Upper lobe of left lung (tissue), 6 donors: Measurements from ENCODE around the gene NOX5. TPM values are rescaled to one million over a fixed set of nuclear protein-coding genes. Genes with fewer than 3 reads are reported as not detected.

Experiments used
- ATAC-seq, 2 donors: fragments of 200-7000 bp; cut with Tn5 transposase; one replicate each; pipeline ENCODE4 v1.9.1; 2022; ENCODE audit warnings: mild to moderate bottlenecking in 2 of 2, moderate library complexity in 2 of 2; ENCODE audit not compliant: low FRiP score in 2 of 2
- DNase-seq, 2 donors: peaks; one replicate each; pipeline ENCODE4 v3.0.0-alpha.2; 2019 to 2020
- H3K27ac ChIP-seq, 4 donors: fragments of 200-600 bp; sonication (generic); one replicate each; pipeline ENCODE4 v1.5.1; 2016 to 2019
- H3K27me3 ChIP-seq, 4 donors: fragments of 200-600 bp; sonication (generic); one replicate each; pipeline ENCODE4 v1.5.1; 2017 to 2019
- H3K36me3 ChIP-seq, 4 donors: fragments of 200-600 bp; sonication (generic); one replicate each; pipeline ENCODE4 v1.5.1; 2016 to 2019
- H3K4me1 ChIP-seq, 4 donors: fragments of 200-600 bp; sonication (generic); one replicate each; pipeline ENCODE4 v1.5.1; 2018 to 2019
- H3K4me3 ChIP-seq, 4 donors: fragments of 200-600 bp; sonication (generic); one replicate each; pipeline ENCODE4 v1.5.1; 2017 to 2019; ENCODE audit warnings: mild to moderate bottlenecking in 2 of 4, moderate library complexity in 1 of 4
- H3K9me3 ChIP-seq, 4 donors: fragments of 200-600 bp; sonication (generic); one replicate each; pipeline ENCODE4 v1.5.1; 2018 to 2019
- CTCF ChIP-seq, 6 experiments: fragments of 450-650 bp in 4 of 6; fragments of 200-600 bp in 2 of 6; sonication (generic) in 2 of 6; IDR thresholded peaks; one replicate each; pipeline ENCODE4 v1.5.1; 2016 to 2019; ENCODE audit warnings: antibody characterized with exemption in 6 of 6
- EP300 ChIP-seq, 4 donors: sonication (generic); formaldehyde crosslinking; IDR thresholded peaks; one replicate each; pipeline ENCODE4 v1.5.1; 2017; ENCODE audit warnings: antibody characterized with exemption in 4 of 4, control low read depth in 2 of 4
- POLR2A ChIP-seq, 4 donors: fragments of 450-650 bp; IDR thresholded peaks; one replicate each; pipeline ENCODE4 v1.5.1; 2016 to 2017; ENCODE audit warnings: antibody characterized with exemption in 4 of 4, mild to moderate bottlenecking in 2 of 4
- POLR2AphosphoS5 ChIP-seq, 2 donors: sonication (generic); formaldehyde crosslinking; IDR thresholded peaks; one replicate each; pipeline ENCODE4 v1.5.1; 2017; ENCODE audit warnings: antibody characterized with exemption in 2 of 2
- WGBS, 2 donors: methylation state at CpG; one replicate each; pipeline ENCODE4 v1.1.5; 2017 to 2018; 5-methylcytosine and 5-hydroxymethylcytosine counted together
- total RNA-seq, 6 donors: library from RNA; depleted of rRNA in 4 of 6; stranded (reverse); fragments of >200 nt in 4 of 6; gene quantifications; one replicate each; pipeline versions ENCODE4 v1.1.0 to v1.2.1, GENCODE V29; 2016 to 2021
- donor health status: DM: no; HTN: no; CAD: no; lungs with moderate emphysema.
- donor health status: DM: no; HTN: yes; CAD: no; lungs with severe emphysema.

The NOX5 gene, protein sequence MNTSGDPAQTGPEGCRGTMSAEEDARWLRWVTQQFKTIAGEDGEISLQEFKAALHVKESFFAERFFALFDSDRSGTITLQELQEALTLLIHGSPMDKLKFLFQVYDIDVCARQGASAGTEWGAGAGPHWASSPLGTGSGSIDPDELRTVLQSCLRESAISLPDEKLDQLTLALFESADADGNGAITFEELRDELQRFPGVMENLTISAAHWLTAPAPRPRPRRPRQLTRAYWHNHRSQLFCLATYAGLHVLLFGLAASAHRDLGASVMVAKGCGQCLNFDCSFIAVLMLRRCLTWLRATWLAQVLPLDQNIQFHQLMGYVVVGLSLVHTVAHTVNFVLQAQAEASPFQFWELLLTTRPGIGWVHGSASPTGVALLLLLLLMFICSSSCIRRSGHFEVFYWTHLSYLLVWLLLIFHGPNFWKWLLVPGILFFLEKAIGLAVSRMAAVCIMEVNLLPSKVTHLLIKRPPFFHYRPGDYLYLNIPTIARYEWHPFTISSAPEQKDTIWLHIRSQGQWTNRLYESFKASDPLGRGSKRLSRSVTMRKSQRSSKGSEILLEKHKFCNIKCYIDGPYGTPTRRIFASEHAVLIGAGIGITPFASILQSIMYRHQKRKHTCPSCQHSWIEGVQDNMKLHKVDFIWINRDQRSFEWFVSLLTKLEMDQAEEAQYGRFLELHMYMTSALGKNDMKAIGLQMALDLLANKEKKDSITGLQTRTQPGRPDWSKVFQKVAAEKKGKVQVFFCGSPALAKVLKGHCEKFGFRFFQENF
- 1 to 10 TPM in 2 of 6 donors, under 1 TPM in 2, not detected in 2; 0.20 to 5.7 (median 1.4) TPM for total RNA-seq

DNA sequence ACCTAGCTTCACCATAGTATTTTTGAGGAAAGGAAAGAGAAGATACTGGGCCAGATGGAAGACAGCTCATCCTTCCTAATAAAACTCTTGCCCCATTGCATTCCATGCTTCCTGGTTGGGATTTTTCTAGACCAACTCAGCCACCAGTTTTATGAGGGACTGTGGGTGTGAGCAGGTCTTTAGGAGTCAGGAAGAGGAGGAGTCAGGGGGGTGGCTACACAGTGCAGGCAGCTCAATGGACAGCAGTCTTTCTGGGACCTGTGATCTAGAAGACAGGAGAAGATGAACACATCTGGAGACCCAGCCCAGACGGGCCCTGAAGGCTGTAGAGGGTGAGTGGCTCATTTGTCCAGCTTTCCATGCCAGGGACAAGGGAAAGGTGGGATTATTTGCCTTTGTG is at the start of gene NOX5:
NOX5 (plus strand) TSS at position 242 of the 400 bp plus-strand sequence; CDS start at position 283, 41 bp downstream.
- no peaks in the 10 kb centered on the region for H3K36me3 ChIP-seq
- ATAC-seq (no peak), DNase-seq (no peak)
- H3K27ac ChIP-seq: no peak within 1 kb of the TSS
- H3K4me3 ChIP-seq: no peak within 1 kb of the TSS
- H3K4me1 ChIP-seq: peaks cover 0 to 6% (median 2%) of the 10 kb centered on the region in 4 donors
- TF ChIP-seq POLR2AphosphoS5 (IDR thresholded peaks at IDR 0.05) (no peak), POLR2A (IDR thresholded peaks at IDR 0.05) (no peak), EP300 (IDR thresholded peaks at IDR 0.05) (no peak), CTCF (IDR thresholded peaks at IDR 0.05) (no peak)
- 75 to 100% methylated on average over 1 of the region's 1 CpG for WGBS, 2 donors
- no peaks in the 10 kb centered on the region for H3K27me3 ChIP-seq
- no peaks in the 10 kb centered on the region for H3K9me3 ChIP-seq

GRCh38 chr15:68966996-68967395 is 47.5 kb upstream of the NOX5 start:
- H3K4me1 ChIP-seq: no peaks in the 10 kb centered on the region
- H3K27me3 ChIP-seq: no peaks in the 10 kb centered on the region
- DNase-seq (no peak), ATAC-seq (no peak)
- no peak overlapping the region for H3K4me3 ChIP-seq
- H3K9me3 ChIP-seq: peaks cover 9 to 19% (median 15%) of the 10 kb centered on the region in 4 donors
- WGBS, 2 donors: 52 to 55% methylated on average over 5 of the region's 5 CpGs
- H3K27ac ChIP-seq: no peak overlapping the region
- no peaks in the 10 kb centered on the region for H3K36me3 ChIP-seq
- TF ChIP-seq POLR2A (IDR thresholded peaks at IDR 0.05) (no peak), POLR2AphosphoS5 (IDR thresholded peaks at IDR 0.05) (no peak), EP300 (IDR thresholded peaks at IDR 0.05) (no peak)

GRCh38 chr15:68967948-68968347 is 46.5 kb upstream of the NOX5 start:
- Histone ChIP-seq H3K36me3 (no peaks in the 10 kb centered on the region), H3K4me3 (no peak overlapping the region), H3K4me1 (peaks cover 0 to 5% (median 2%) of the 10 kb centered on the region in 4 donors), H3K9me3 (peaks cover 9 to 19% (median 15%) of the 10 kb centered on the region in 4 donors), H3K27ac (no peak overlapping the region), H3K27me3 (no peaks in the 10 kb centered on the region)
- no peak for ATAC-seq
- no peak for TF ChIP-seq CTCF (IDR thresholded peaks at IDR 0.05)
- TF ChIP-seq EP300 (IDR thresholded peaks at IDR 0.05): no peak
- TF ChIP-seq POLR2A (IDR thresholded peaks at IDR 0.05): no peak
- no peak for TF ChIP-seq POLR2AphosphoS5 (IDR thresholded peaks at IDR 0.05)
- no peak for DNase-seq

GRCh38 chr15:68969298-68969697 is 45.2 kb upstream of the NOX5 start:
- no peaks in the 10 kb centered on the region for H3K27me3 ChIP-seq
- no peak overlapping the region for H3K27ac ChIP-seq
- peaks cover 0 to 5% (median 2%) of the 10 kb centered on the region in 4 donors for H3K4me1 ChIP-seq
- TF ChIP-seq POLR2AphosphoS5 (IDR thresholded peaks at IDR 0.05) (no peak), CTCF (IDR thresholded peaks at IDR 0.05) (no peak), EP300 (IDR thresholded peaks at IDR 0.05) (no peak), POLR2A (IDR thresholded peaks at IDR 0.05) (no peak)
- no peak for DNase-seq
- ATAC-seq: no peak
- H3K9me3 ChIP-seq: peaks cover 9 to 19% (median 15%) of the 10 kb centered on the region in 4 donors
- no peaks in the 10 kb centered on the region for H3K36me3 ChIP-seq
- H3K4me3 ChIP-seq: no peak overlapping the region
